Trophoblast cell (in vitro differentiated cells and primary cell): ENCODE results near the gene RILP.
"Not testable (repeated sequence)": the region's sequence is repeated elsewhere in the genome, so short reads cannot be mapped to it uniquely, and the experiment has no call there.

Experiments used
- DNase-seq, 2 donors: peaks; one replicate each; pipeline ENCODE4 v3.0.0-alpha.2; 2016
- H2AFZ ChIP-seq: 2 replicates; pipeline ENCODE4 v1.6.1; 2013; ENCODE audit warnings: low read length, moderate library complexity, mild to moderate bottlenecking; ENCODE audit not compliant: insufficient read depth, poor library complexity
- H2AK5ac ChIP-seq: 2 replicates; pipeline ENCODE4 v1.6.1; 2013; ENCODE audit warnings: mild to moderate bottlenecking, low read length
- H2BK120ac ChIP-seq: 2 replicates; pipeline ENCODE4 v1.6.1; 2013; ENCODE audit warnings: low read length, mild to moderate bottlenecking, moderate library complexity; ENCODE audit not compliant: insufficient read depth, poor library complexity
- H2BK12ac ChIP-seq: 2 replicates; pipeline ENCODE4 v1.6.1; 2013; ENCODE audit warnings: mild to moderate bottlenecking, low read length, moderate library complexity
- H2BK5ac ChIP-seq: 2 replicates; pipeline ENCODE4 v1.6.1; 2013; ENCODE audit warnings: low read length, low read depth, moderate library complexity, mild to moderate bottlenecking; ENCODE audit not compliant: poor library complexity
- H3K14ac ChIP-seq: 2 replicates; pipeline ENCODE4 v1.6.1; 2013; ENCODE audit warnings: mild to moderate bottlenecking, low read length
- H3K18ac ChIP-seq: 2 replicates; pipeline ENCODE4 v1.6.1; 2013; ENCODE audit warnings: mild to moderate bottlenecking, low read length
- H3K23ac ChIP-seq: 2 replicates; pipeline ENCODE4 v1.6.1; 2013; ENCODE audit warnings: low read length
- H3K27ac ChIP-seq: 2 replicates; pipeline ENCODE4 v1.5.1; 2013; ENCODE audit warnings: low read depth, mild to moderate bottlenecking, inconsistent platforms, low read length, moderate library complexity
- H3K27me3 ChIP-seq: 2 replicates; pipeline ENCODE4 v1.6.1; 2013; ENCODE audit warnings: inconsistent platforms, mild to moderate bottlenecking, low read length, moderate library complexity; ENCODE audit not compliant: insufficient read depth
- H3K36me3 ChIP-seq, 2 experiments: 1 replicate in 1 of 2; 2 replicates in 1 of 2; pipeline ENCODE4 v1.6.1; 2013; ENCODE audit warnings: low read length in 2 of 2, mild to moderate bottlenecking in 2 of 2, moderate library complexity in 1 of 2; ENCODE audit not compliant: insufficient read depth in 2 of 2, control insufficient read depth in 1 of 2
- H3K4ac ChIP-seq: 2 replicates; pipeline ENCODE4 v1.6.1; 2013; ENCODE audit warnings: low read depth, mild to moderate bottlenecking, low read length, moderate library complexity
- H3K4me1 ChIP-seq, 2 experiments: 1 replicate in 1 of 2; 2 replicates in 1 of 2; pipeline ENCODE4 v1.6.1; 2013; ENCODE audit warnings: low read length in 2 of 2, mild to moderate bottlenecking in 2 of 2, moderate library complexity in 1 of 2; ENCODE audit not compliant: insufficient read depth in 2 of 2, control insufficient read depth in 1 of 2
- H3K4me2 ChIP-seq: 2 replicates; pipeline ENCODE4 v1.6.1; 2013; ENCODE audit warnings: inconsistent platforms, mild to moderate bottlenecking, low read length, moderate library complexity
- H3K4me3 ChIP-seq: 2 replicates; pipeline ENCODE4 v1.5.1; 2013; ENCODE audit warnings: mild to moderate bottlenecking, low read depth, low read length, inconsistent platforms
- H3K79me1 ChIP-seq: one replicate; pipeline ENCODE4 v1.6.1; 2013; ENCODE audit warnings: low read length
- H3K79me2 ChIP-seq: 2 replicates; pipeline ENCODE4 v1.6.1; 2013; ENCODE audit warnings: low read length, mild to moderate bottlenecking; ENCODE audit not compliant: control insufficient read depth, insufficient read depth, poor library complexity
- H3K9ac ChIP-seq: 2 replicates; pipeline ENCODE4 v1.6.1; 2013; ENCODE audit warnings: mild to moderate bottlenecking, low read length
- H3K9me3 ChIP-seq: 2 replicates; pipeline ENCODE4 v1.6.1; 2013; ENCODE audit warnings: low read depth, mild to moderate bottlenecking, control low read depth, inconsistent platforms, low read length; ENCODE audit not compliant: insufficient read depth
- H4K12ac ChIP-seq: 2 replicates; pipeline ENCODE4 v1.6.1; 2013; ENCODE audit warnings: low read depth, mild to moderate bottlenecking, low read length, moderate library complexity
- H4K8ac ChIP-seq: 2 replicates; pipeline ENCODE4 v1.6.1; 2013; ENCODE audit warnings: low read depth, mild to moderate bottlenecking, low read length, moderate library complexity
- H4K91ac ChIP-seq: one replicate; pipeline ENCODE4 v1.6.1; 2013; ENCODE audit warnings: low read depth, mild to moderate bottlenecking, low read length, moderate library complexity
- WGBS: extraction: QIAGEN DNeasy Blood & Tissue Kit; methylation state at CpG from one replicate; pipeline ENCODE4 v1.1.7; 2013; ENCODE audit warnings: missing lambda C conversion rate; ENCODE audit not compliant: insufficient read length, insufficient coverage; ENCODE audit errors: extremely low coverage; 5-methylcytosine and 5-hydroxymethylcytosine counted together

Gene RILP

GRCh38 chr17:1690544-1691221 is 41.0 kb upstream of the RILP start:
- H2AK5ac ChIP-seq = no peak overlapping the region
- H3K9me3 ChIP-seq = peaks cover 3% of the 10 kb centered on the region
- no peak overlapping the region for H2AFZ ChIP-seq
- no peak overlapping the region for H2BK12ac ChIP-seq
- no peaks in the 10 kb centered on the region for H3K79me2 ChIP-seq
- no peak overlapping the region for H4K8ac ChIP-seq
- H3K79me1 ChIP-seq = no peaks in the 10 kb centered on the region
- no peak overlapping the region for H2BK120ac ChIP-seq
- no peak overlapping the region for H3K4ac ChIP-seq
- no peak overlapping the region for H3K18ac ChIP-seq
- H3K27me3 ChIP-seq = no peaks in the 10 kb centered on the region
- H3K9ac ChIP-seq = no peak overlapping the region
- H3K23ac ChIP-seq = no peak overlapping the region
- WGBS = no CpG with 5 or more reads among the region's 8 CpGs
- no peak overlapping the region for H2BK5ac ChIP-seq
- H3K14ac ChIP-seq = no peak overlapping the region
- H3K4me2 ChIP-seq = no peak overlapping the region
- no peak overlapping the region for H3K4me3 ChIP-seq
- H3K4me1 ChIP-seq = no peaks in the 10 kb centered on the region
- H4K91ac ChIP-seq = no peak overlapping the region
- no peak overlapping the region for H4K12ac ChIP-seq
- no peak overlapping the region for H3K27ac ChIP-seq
- H3K36me3 ChIP-seq = no peaks in the 10 kb centered on the region
- no peak for DNase-seq

GRCh38 chr17:1688405-1688804 is 38.7 kb upstream of the RILP start:
- not testable (repeated sequence) for H3K36me3 ChIP-seq, H3K18ac ChIP-seq, H3K79me2 ChIP-seq, H3K9me3 ChIP-seq, H2BK120ac ChIP-seq, H2BK5ac ChIP-seq, H4K8ac ChIP-seq, H3K79me1 ChIP-seq, H2BK12ac ChIP-seq, H3K4me3 ChIP-seq, H3K14ac ChIP-seq, H3K27ac ChIP-seq, H3K4me2 ChIP-seq, H3K4ac ChIP-seq, H2AFZ ChIP-seq, H4K91ac ChIP-seq, H3K9ac ChIP-seq, H3K27me3 ChIP-seq, H2AK5ac ChIP-seq, H3K23ac ChIP-seq, DNase-seq, H4K12ac ChIP-seq, H3K4me1 ChIP-seq
- no CpG with 5 or more reads among the region's 6 CpGs for WGBS

GRCh38 chr17:1686086-1686485 is 36.4 kb upstream of the RILP start:
- Histone ChIP-seq H4K12ac (no peak overlapping the region), H3K14ac (no peak overlapping the region), H3K4me3 (no peak overlapping the region), H2BK12ac (no peak overlapping the region), H3K9me3 (no peaks in the 10 kb centered on the region), H3K79me2 (peaks cover 9% of the 10 kb centered on the region), H3K4me2 (no peak overlapping the region), H4K91ac (no peak overlapping the region), H3K18ac (no peak overlapping the region), H3K79me1 (peaks cover 6% of the 10 kb centered on the region), H2AK5ac (no peak overlapping the region), H3K9ac (no peak overlapping the region), H3K27ac (no peak overlapping the region), H3K4me1 (peaks cover 3 to 4% of the 10 kb centered on the region in 2 experiments), H2BK120ac (no peak overlapping the region), H3K23ac (no peak overlapping the region), H2AFZ (no peak overlapping the region), H2BK5ac (no peak overlapping the region), H3K36me3 (peaks cover 12 to 18% of the 10 kb centered on the region in 2 experiments), H3K4ac (no peak overlapping the region), H4K8ac (no peak overlapping the region), H3K27me3 (no peaks in the 10 kb centered on the region)
- WGBS = no CpG with 5 or more reads among the region's 7 CpGs
- peak in 1 of 2 donors; percentile 12 for DNase-seq

- H3K79me2 ChIP-seq = peaks cover 9% of the 10 kb centered on the region
- peak within 1 kb of the TSS; percentile 92 for H4K91ac ChIP-seq
- peaks cover 6% of the 10 kb centered on the region for H3K79me1 ChIP-seq
- H3K4me2 ChIP-seq = peak within 1 kb of the TSS; percentile 83
- H3K18ac ChIP-seq = peak within 1 kb of the TSS; percentile 97
- H4K12ac ChIP-seq = peak within 1 kb of the TSS; percentile 90
- H4K8ac ChIP-seq = peak within 1 kb of the TSS; percentile 98
- peak within 1 kb of the TSS; percentile 87 for H3K4ac ChIP-seq
- peak within 1 kb of the TSS; percentile 91 for H2AFZ ChIP-seq
- H3K23ac ChIP-seq = no peak within 1 kb of the TSS
- H3K4me3 ChIP-seq = peak within 1 kb of the TSS; percentile 96
- peak within 1 kb of the TSS; percentile 95 for H3K14ac ChIP-seq
- no CpG with 5 or more reads among the region's 72 CpGs for WGBS
- H2BK5ac ChIP-seq = peak within 1 kb of the TSS; percentile 88
- H3K9ac ChIP-seq = peak within 1 kb of the TSS; percentile 94
- H3K27me3 ChIP-seq = no peaks in the 10 kb centered on the region
- no peaks in the 10 kb centered on the region for H3K9me3 ChIP-seq
- H3K36me3 ChIP-seq = peaks cover 20 to 29% of the 10 kb centered on the region in 2 experiments
- peak within 1 kb of the TSS; percentile 92 for H3K27ac ChIP-seq
- H2BK120ac ChIP-seq = peak within 1 kb of the TSS; percentile 94
- peak within 1 kb of the TSS; percentile 70 for H2AK5ac ChIP-seq
- DNase-seq = peak; percentile 96 to 99
- peaks cover 3 to 4% of the 10 kb centered on the region in 2 experiments for H3K4me1 ChIP-seq
- no peak within 1 kb of the TSS for H2BK12ac ChIP-seq
Measured at GRCh38 chr17:1684378-1685189, 34.9 kb upstream of the RILP start, which contains the start of gene PRPF8. Gene PRPF8 (minus strand): TSS chr17:1684867. CDS start chr17:1684571, 296 bp downstream.
